GM19467 (cell line): ENCODE measurements around the gene TRIM15.
"Not testable (repeated sequence)": the region's sequence is repeated elsewhere in the genome, so short reads cannot be mapped to it uniquely, and the experiment has no call there.

Experiments
- ATAC-seq: cut with Tn5 transposase; IDR thresholded peaks from one replicate; pipeline ENCODE4 v1.9.1; 2021; ENCODE audit warnings: mild to moderate bottlenecking, moderate library complexity; ENCODE audit not compliant: unreplicated experiment

The TRIM15 gene

DNA sequence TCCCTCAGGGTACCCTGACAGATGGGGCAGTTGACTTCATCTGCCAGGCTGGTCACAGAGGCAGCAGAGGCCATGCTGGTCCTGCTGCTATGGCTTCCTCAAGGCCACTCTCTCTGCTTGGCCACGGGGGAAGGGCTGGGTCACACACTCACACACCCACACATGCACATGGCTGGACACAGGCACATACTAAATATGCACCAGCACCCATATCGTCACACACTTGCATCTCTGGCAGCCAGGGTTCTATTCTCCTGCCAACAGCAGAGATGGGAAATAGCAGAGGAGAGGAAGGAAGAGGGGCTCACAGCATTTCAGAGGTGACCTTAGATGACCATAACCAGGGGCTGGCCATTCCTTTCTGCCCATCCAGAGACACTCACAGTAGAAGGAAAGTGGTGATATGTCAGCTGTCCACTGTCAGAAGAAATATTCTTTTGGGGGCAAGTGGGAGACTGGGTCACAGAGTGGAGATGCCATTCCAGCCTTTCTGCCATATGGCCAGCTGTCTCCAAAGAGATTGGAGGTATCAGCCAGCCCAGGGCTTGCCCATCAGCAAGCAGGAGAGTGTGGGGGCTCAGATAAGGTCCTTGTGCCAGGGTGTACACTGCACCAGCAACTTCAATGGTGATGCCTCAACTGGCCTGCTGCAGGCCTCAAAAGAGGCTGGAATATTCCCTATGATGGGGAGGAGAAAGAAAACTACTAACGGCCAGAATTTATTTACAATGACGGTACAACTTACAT lies 2.4 kb upstream of the TRIM15 start, which contains the start of gene TRIM10:
Gene TRIM10, minus strand, starts transcription at position 427 of the 747 bp plus-strand sequence. Its CDS starts 353 bp downstream, at position 74.
- no peak for ATAC-seq

GRCh38 chr6:30162265-30163089 lies 869 bp upstream of the TRIM15 start:
- ATAC-seq, result no peak

GRCh38 chr6:30163918-30164654 lies 740 bp downstream of the TRIM15 start:
- ATAC-seq, result no peak

DNA sequence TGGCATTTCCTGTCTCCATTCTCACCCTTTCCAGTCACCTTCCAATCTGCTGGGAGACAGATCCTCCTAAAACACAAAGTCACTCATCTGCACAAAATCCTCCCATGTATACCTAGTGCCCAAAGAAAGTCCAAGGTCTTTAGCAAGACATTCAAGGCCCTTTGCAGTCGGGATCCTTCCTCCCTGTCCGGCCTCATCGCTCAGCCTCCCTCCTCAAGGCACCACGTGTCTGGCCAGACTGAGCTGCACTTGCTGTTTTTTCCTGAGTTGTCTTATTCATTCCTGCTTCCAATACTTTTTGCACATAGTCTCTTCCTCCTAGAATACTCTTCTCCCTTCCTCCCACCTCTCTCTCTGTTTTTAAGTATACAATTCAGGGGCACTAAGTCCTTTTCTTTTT lies 1.4 kb downstream of the TRIM15 start:
- no peak for ATAC-seq

GRCh38 chr6:30165238-30165637 lies 1.9 kb downstream of the TRIM15 start:
- ATAC-seq, result not testable (repeated sequence)

DNA sequence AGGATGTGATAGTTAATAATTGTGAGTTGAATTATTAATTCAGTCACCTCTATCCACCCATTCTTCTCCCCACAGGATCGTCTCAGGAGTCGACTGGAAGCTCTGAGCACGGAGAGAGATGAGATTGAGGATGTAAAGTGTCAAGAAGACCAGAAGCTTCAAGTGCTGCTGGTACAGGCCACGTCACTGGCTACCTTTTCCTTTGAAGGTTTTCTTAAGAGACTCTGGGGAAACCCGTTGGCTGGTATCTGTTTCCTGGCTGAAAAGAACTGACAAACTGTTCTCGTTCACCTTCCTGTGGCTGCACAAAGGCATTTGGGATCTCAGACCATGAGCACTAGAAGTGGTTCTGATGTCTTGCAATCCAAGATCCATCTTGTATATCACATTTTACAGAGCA lies 3.8 kb downstream of the TRIM15 start:
- no peak for ATAC-seq

- ATAC-seq, result no peak
Observed at GRCh38 chr6:30168741-30169140, 5.4 kb downstream of the TRIM15 start.

DNA sequence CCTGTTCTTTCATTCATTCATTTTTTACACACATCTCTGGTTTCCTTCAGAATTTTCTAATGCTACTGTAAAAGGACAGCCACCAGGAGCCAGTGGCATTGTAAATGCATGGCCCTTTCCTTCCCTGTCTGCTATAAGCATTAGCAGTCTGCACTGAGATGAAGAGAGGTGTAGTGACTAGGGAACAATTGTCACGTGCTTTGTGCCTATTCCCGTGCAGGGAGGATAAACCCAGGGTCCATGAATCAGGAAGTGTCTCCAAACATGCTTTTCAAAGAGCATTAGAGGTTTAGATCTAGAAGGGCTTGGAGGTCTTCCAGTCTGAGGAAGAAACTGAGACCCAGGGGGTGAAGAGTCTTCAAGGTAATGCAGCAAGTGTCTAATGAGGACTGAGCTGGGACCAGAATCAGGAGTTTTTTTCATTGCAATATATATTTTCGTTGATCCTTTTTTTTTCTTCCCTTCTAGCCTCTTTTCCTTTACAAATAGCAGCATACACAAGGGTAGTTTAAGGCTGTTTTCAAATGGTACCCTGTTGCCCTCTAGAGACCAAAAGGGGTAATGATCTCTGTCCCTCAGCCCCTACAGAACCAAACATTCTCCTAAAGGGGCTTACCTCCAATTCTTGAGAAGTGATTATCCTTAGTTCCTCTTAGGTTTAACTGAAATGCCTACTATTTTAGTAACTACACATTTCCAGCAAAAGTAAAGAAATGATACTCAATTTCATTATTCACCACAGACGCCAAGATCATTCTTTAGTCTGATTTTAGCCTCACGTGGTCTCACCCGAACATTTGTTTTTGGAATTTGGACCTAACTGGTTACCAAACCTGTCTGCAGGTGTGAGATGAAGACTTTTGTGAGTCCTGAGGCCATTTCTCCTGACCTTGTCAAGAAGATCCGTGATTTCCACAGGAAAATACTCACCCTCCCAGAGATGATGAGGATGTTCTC lies 6.6 kb downstream of the TRIM15 start:
- no peak for ATAC-seq

DNA sequence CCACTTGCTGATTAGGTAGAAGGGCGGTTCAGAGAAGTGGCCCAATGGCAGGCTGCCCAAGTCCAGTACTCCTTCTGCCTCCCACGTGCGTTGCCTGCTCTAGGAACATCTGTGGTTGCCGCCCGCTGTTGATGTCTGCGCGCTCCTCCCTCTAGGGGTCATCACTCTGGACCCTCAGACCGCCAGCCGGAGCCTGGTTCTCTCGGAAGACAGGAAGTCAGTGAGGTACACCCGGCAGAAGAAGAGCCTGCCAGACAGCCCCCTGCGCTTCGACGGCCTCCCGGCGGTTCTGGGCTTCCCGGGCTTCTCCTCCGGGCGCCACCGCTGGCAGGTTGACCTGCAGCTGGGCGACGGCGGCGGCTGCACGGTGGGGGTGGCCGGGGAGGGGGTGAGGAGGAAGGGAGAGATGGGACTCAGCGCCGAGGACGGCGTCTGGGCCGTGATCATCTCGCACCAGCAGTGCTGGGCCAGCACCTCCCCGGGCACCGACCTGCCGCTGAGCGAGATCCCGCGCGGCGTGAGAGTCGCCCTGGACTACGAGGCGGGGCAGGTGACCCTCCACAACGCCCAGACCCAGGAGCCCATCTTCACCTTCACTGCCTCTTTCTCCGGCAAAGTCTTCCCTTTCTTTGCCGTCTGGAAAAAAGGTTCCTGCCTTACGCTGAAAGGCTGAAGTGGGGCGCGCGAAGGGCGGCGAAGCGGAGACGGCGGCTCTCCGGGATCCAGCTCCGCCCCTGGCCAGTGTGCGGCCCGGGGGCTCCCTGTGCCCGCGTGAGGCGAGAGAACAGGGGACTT lies 8.5 kb downstream of the TRIM15 start:
- no peak for ATAC-seq

GRCh38 chr6:30172681-30173080 lies 9.3 kb downstream of the TRIM15 start:
- ATAC-seq, result no peak

DNA sequence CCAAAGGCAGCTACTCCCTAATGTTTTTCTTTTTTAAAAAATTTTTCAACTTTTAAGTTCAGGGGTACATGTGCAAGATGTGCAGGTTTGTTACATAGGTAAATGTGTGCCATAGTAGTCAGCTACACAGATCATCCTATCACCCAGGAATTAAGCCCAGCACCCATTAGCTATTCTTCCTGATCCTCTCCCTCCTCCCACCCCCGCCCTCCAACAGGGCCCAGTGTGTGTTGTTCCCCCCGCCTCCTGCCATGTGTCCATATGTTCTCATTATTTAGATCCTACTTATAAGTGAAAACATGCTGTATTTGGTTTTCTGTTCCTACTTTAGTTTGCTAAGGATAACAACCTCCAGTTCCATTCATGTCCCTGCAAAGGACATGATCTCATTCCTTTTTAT lies 12.4 kb downstream of the TRIM15 start:
- ATAC-seq, result no peak

- no peak for ATAC-seq
Observed at GRCh38 chr6:30178837-30179236, 15.5 kb downstream of the TRIM15 start.

- no peak for ATAC-seq
Observed at GRCh38 chr6:30180145-30180544, 16.8 kb downstream of the TRIM15 start.

GRCh38 chr6:30184417-30185031 lies 21.2 kb downstream of the TRIM15 start:
- no peak for ATAC-seq

GRCh38 chr6:30185846-30186484 lies 22.6 kb downstream of the TRIM15 start:
- ATAC-seq, result no peak

GRCh38 chr6:30188541-30188940 lies 25.2 kb downstream of the TRIM15 start:
- no peak for ATAC-seq

- ATAC-seq, result no peak
Observed at GRCh38 chr6:30192076-30192475, 28.7 kb downstream of the TRIM15 start.
